ENCODE results near the gene CMPK2.
A peak's percentile ranks its signal among the peaks of the same experiment; 100 is the strongest.

Gene CMPK2

GRCh38 chr2:6831229-6831628 is 34.5 kb downstream of the CMPK2 start:
- no peak for DNase-seq (ENCODE audit: low read depth)
- H3K4me3 ChIP-seq (ENCODE audit: low read depth, low read length), result no peak overlapping the region
- TF ChIP-seq MYC (IDR thresholded peaks at IDR 0.05; ENCODE audit: low read depth, low read length) (no peak), POLR2A (IDR thresholded peaks at IDR 0.05; ENCODE audit: extremely low read depth, insufficient read length) (no peak), CTCF (IDR thresholded peaks at IDR 0.05; ENCODE audit: low read depth, low read length) (no peak), MAX (IDR thresholded peaks at IDR 0.05; ENCODE audit: low read depth, low read length) (no peak)

GRCh38 chr2:6828299-6828584 is 37.5 kb downstream of the CMPK2 start:
- TF ChIP-seq MYC (IDR thresholded peaks at IDR 0.05; ENCODE audit: low read depth, low read length) (no peak), MAX (IDR thresholded peaks at IDR 0.05; ENCODE audit: low read depth, low read length) (no peak)
- peak; percentile 58 for DNase-seq (ENCODE audit: low read depth)
- H3K4me3 ChIP-seq (ENCODE audit: low read depth, low read length), result no peak overlapping the region

GRCh38 chr2:6827566-6828298 is 38.0 kb downstream of the CMPK2 start:
- H3K4me3 ChIP-seq (ENCODE audit: low read depth, low read length), result no peak overlapping the region
- TF ChIP-seq MAX (IDR thresholded peaks at IDR 0.05; ENCODE audit: low read depth, low read length) (no peak), POLR2A (IDR thresholded peaks at IDR 0.05; ENCODE audit: extremely low read depth, insufficient read length) (no peak), MYC (IDR thresholded peaks at IDR 0.05; ENCODE audit: low read depth, low read length) (no peak)
- DNase-seq (ENCODE audit: low read depth), result peak; percentile 13

- no peak overlapping the region for H3K4me3 ChIP-seq (ENCODE audit: low read depth, low read length)
- peak; percentile 57 for TF ChIP-seq MYC (IDR thresholded peaks at IDR 0.05; ENCODE audit: low read depth, low read length)
- peak; percentile 84 for TF ChIP-seq CTCF (IDR thresholded peaks at IDR 0.05; ENCODE audit: low read depth, low read length)
- TF ChIP-seq POLR2A (IDR thresholded peaks at IDR 0.05; ENCODE audit: extremely low read depth, insufficient read length), result no peak
- peak; percentile 41; the same call in 1 of the 2 replicates for TF ChIP-seq MAX (IDR thresholded peaks at IDR 0.05; ENCODE audit: low read depth, low read length)
- peak; percentile 95 for DNase-seq (ENCODE audit: low read depth)
These were observed 39.4 kb downstream of the CMPK2 start for GRCh38 chr2:6826081-6826913.

GRCh38 chr2:6824962-6825361 is 40.7 kb downstream of the CMPK2 start:
- DNase-seq (ENCODE audit: low read depth), result no peak
- no peak for TF ChIP-seq MAX (IDR thresholded peaks at IDR 0.05; ENCODE audit: low read depth, low read length)
- TF ChIP-seq CTCF (IDR thresholded peaks at IDR 0.05; ENCODE audit: low read depth, low read length), result no peak
- TF ChIP-seq POLR2A (IDR thresholded peaks at IDR 0.05; ENCODE audit: extremely low read depth, insufficient read length), result no peak
- TF ChIP-seq MYC (IDR thresholded peaks at IDR 0.05; ENCODE audit: low read depth, low read length), result no peak
- H3K4me3 ChIP-seq (ENCODE audit: low read depth, low read length), result no peak overlapping the region

GRCh38 chr2:6823111-6823510 is 42.6 kb downstream of the CMPK2 start:
- no peak for TF ChIP-seq MAX (IDR thresholded peaks at IDR 0.05; ENCODE audit: low read depth, low read length)
- TF ChIP-seq MYC (IDR thresholded peaks at IDR 0.05; ENCODE audit: low read depth, low read length), result no peak
- no peak for TF ChIP-seq CTCF (IDR thresholded peaks at IDR 0.05; ENCODE audit: low read depth, low read length)
- TF ChIP-seq POLR2A (IDR thresholded peaks at IDR 0.05; ENCODE audit: extremely low read depth, insufficient read length), result no peak
- H3K4me3 ChIP-seq (ENCODE audit: low read depth, low read length), result no peak overlapping the region
- no peak for DNase-seq (ENCODE audit: low read depth)

Data from NB4 (cell line).